HEK293 (cell line): ENCODE data around the gene DLX6.

Experiments
- CTCF ChIA-PET: fragments of 350-600 bp; formaldehyde crosslinking; extraction: SDS; loops from one replicate; lab custom pipeline; 2021; ENCODE audit warnings: antibody characterized with exemption; lab: Yijun Ruan, JAX
- POLR2A ChIA-PET: fragments of 300-600 bp; formaldehyde crosslinking; extraction: SDS; loops from one replicate; lab custom pipeline; 2020; ENCODE audit warnings: antibody characterized with exemption, inconsistent platforms; lab: Yijun Ruan, JAX
- H3K27ac ChIP-seq: fragments of 200-500 bp; sonication (Bioruptor generic); 2 replicates; pipeline ENCODE4 v1.5.1; 2014; ENCODE audit warnings: low read depth, low read length, control low read depth, inconsistent platforms; ENCODE audit errors: extremely low read depth
- H3K36me3 ChIP-seq, 2 experiments: fragments of 200-500 bp in 1 of 2; sonication (Bioruptor generic) in 1 of 2; 1 replicate in 1 of 2; 2 replicates in 1 of 2; pipeline ENCODE4 v1.5.1; 2014 to 2017; ENCODE audit warnings: inconsistent platforms in 2 of 2, low read length in 2 of 2; ENCODE audit not compliant: control insufficient read depth in 2 of 2, insufficient read depth in 1 of 2
- H3K4me1 ChIP-seq: fragments of 200-500 bp; sonication (Bioruptor generic); 2 replicates; pipeline ENCODE4 v1.5.1; 2014; ENCODE audit warnings: mild to moderate bottlenecking, low read length, inconsistent platforms; ENCODE audit not compliant: control insufficient read depth, insufficient read depth
- H3K4me3 ChIP-seq: 2 replicates; pipeline ENCODE4 v1.5.1; 2011; ENCODE audit warnings: low read depth, mild to moderate bottlenecking, control low read depth, low read length, moderate library complexity
- H3K9me3 ChIP-seq: fragments of 200-500 bp; sonication (Bioruptor generic); 2 replicates; pipeline ENCODE4 v1.5.1; 2014; ENCODE audit warnings: low read depth, low read length, inconsistent platforms; ENCODE audit not compliant: control insufficient read depth, insufficient read depth
- EGR2 ChIP-seq: fragments of 450-650 bp; formaldehyde crosslinking; IDR thresholded peaks from 2 replicates; pipeline ENCODE4 v1.5.1; 2016; ENCODE audit warnings: low read depth, missing biosample characterization, missing genetic modification characterization
- ELK4 ChIP-seq: IDR thresholded peaks from 2 replicates; pipeline ENCODE4 v1.6.1; 2011; ENCODE audit warnings: mild to moderate bottlenecking, low read depth, low read length, borderline replicate concordance
- MZF1 ChIP-seq: fragments of 450-650 bp; formaldehyde crosslinking; IDR thresholded peaks from 2 replicates; pipeline ENCODE4 v1.5.1; 2017; ENCODE audit warnings: missing biosample characterization, missing genetic modification characterization, borderline replicate concordance
- SALL2 ChIP-seq: fragments of 450-650 bp; formaldehyde crosslinking; IDR thresholded peaks from 2 replicates; pipeline ENCODE4 v1.5.0; 2017; ENCODE audit warnings: missing biosample characterization, mild to moderate bottlenecking, missing genetic modification characterization, borderline replicate concordance
- SP2 ChIP-seq: fragments of 450-650 bp; formaldehyde crosslinking; IDR thresholded peaks from 2 replicates; pipeline ENCODE4 v1.5.1; 2016; ENCODE audit warnings: missing biosample characterization, missing genetic modification characterization
- SP7 ChIP-seq: fragments of 450-650 bp; formaldehyde crosslinking; IDR thresholded peaks from 2 replicates; pipeline ENCODE4 v1.5.1; 2016; ENCODE audit warnings: missing biosample characterization, missing genetic modification characterization
- ZBTB26 ChIP-seq: fragments of 450-650 bp; formaldehyde crosslinking; optimal IDR thresholded peaks from 2 replicates; pipeline ENCODE3; 2016; ENCODE audit warnings: missing biosample characterization, mild to moderate bottlenecking, missing genetic modification characterization
- ZBTB48 ChIP-seq: fragments of 450-650 bp; formaldehyde crosslinking; IDR thresholded peaks from 2 replicates; pipeline ENCODE4 v1.5.1; 2016; ENCODE audit warnings: missing biosample characterization, missing genetic modification characterization
- ZEB2 ChIP-seq: fragments of 450-650 bp; formaldehyde crosslinking; IDR thresholded peaks from 2 replicates; pipeline ENCODE4 v1.5.1; 2016; ENCODE audit warnings: missing biosample characterization, missing genetic modification characterization
- ZFP3 ChIP-seq: fragments of 450-650 bp; formaldehyde crosslinking; IDR thresholded peaks from 2 replicates; pipeline ENCODE4 v1.5.1; 2016; ENCODE audit warnings: low read depth, missing biosample characterization, missing genetic modification characterization
- ZFP37 ChIP-seq: fragments of 450-650 bp; formaldehyde crosslinking; IDR thresholded peaks from 2 replicates; pipeline ENCODE4 v1.5.1; 2016; ENCODE audit warnings: missing biosample characterization, missing genetic modification characterization
- ZFP69B ChIP-seq: fragments of 450-650 bp; formaldehyde crosslinking; IDR thresholded peaks from 2 replicates; pipeline ENCODE4 v1.5.1; 2016; ENCODE audit warnings: missing biosample characterization, missing genetic modification characterization
- ZNF2 ChIP-seq: fragments of 450-650 bp; formaldehyde crosslinking; IDR thresholded peaks from 2 replicates; pipeline ENCODE4 v1.5.1; 2016; ENCODE audit warnings: missing biosample characterization, missing genetic modification characterization
- ZNF26 ChIP-seq: fragments of 450-650 bp; formaldehyde crosslinking; IDR thresholded peaks from 2 replicates; pipeline ENCODE4 v1.5.1; 2016; ENCODE audit warnings: missing biosample characterization, missing genetic modification characterization
- ZNF350 ChIP-seq: fragments of 450-650 bp; formaldehyde crosslinking; IDR thresholded peaks from 2 replicates; pipeline ENCODE4 v1.5.0; 2017; ENCODE audit warnings: missing biosample characterization, mild to moderate bottlenecking, missing genetic modification characterization
- ZNF501 ChIP-seq: fragments of 450-650 bp; formaldehyde crosslinking; IDR thresholded peaks from 2 replicates; pipeline ENCODE4 v1.5.1; 2016; ENCODE audit warnings: missing biosample characterization, missing genetic modification characterization
- ZNF548 ChIP-seq: fragments of 450-650 bp; formaldehyde crosslinking; IDR thresholded peaks from 2 replicates; pipeline ENCODE4 v1.5.1; 2016; ENCODE audit warnings: missing biosample characterization, missing genetic modification characterization
- ZNF596 ChIP-seq: fragments of 450-650 bp; IDR thresholded peaks from 2 replicates; pipeline ENCODE4 v1.5.0; 2018; ENCODE audit warnings: missing biosample characterization, mild to moderate bottlenecking, missing genetic modification characterization, moderate library complexity
- ZNF610 ChIP-seq: fragments of 450-650 bp; formaldehyde crosslinking; IDR thresholded peaks from 2 replicates; pipeline ENCODE4 v1.5.1; 2016; ENCODE audit warnings: missing biosample characterization, missing genetic modification characterization, borderline replicate concordance
- ZSCAN23 ChIP-seq: fragments of 450-650 bp; formaldehyde crosslinking; IDR thresholded peaks from 2 replicates; pipeline ENCODE4 v1.5.1; 2016; ENCODE audit warnings: missing biosample characterization, missing genetic modification characterization
- TF ChIP-seq, protein P1 (sequence below): fragments of 450-650 bp; formaldehyde crosslinking; IDR thresholded peaks from 2 replicates; pipeline ENCODE4 v1.5.1; 2016; ENCODE audit warnings: missing biosample characterization, missing genetic modification characterization
- TF ChIP-seq, protein P2 (sequence below): fragments of 450-650 bp; formaldehyde crosslinking; IDR thresholded peaks from 2 replicates; pipeline ENCODE4 v1.5.1; 2017; ENCODE audit warnings: missing biosample characterization, missing genetic modification characterization
- TF ChIP-seq, protein P3 (sequence below): fragments of 450-650 bp; formaldehyde crosslinking; IDR thresholded peaks from 2 replicates; pipeline ENCODE4 v1.5.1; 2016; ENCODE audit warnings: missing biosample characterization, missing genetic modification characterization, low read depth

Gene DLX6

DNA sequence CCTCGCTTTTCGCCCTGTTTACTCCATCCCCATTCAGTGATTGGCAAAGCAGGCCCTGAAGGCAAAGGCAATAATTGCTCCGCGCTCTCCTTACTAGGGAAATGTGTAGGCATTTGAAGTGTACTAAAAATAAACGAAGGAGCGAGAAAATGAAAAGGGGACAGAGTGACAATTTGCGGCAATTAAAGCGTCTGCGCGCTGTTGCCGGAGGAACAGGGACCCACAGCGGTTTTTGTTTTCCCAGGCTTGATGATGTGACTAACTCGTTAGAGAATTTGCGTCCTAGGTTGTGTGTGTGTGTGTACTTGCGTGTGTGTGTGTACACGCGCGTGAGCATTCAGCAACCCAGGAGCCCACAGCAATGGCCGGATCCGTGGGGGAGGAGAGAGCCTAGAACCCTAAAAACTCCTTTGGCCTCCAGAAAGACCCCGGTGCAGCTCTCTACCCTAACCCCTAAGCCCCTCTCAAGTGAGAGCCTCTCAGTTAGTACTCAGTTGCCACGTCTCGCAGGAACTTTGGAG lies 7.8 kb upstream of the DLX6 start:
- Histone ChIP-seq H3K9me3 (no peaks in the 10 kb centered on the region), H3K36me3 (no peaks in the 10 kb centered on the region), H3K27ac (no peak overlapping the region), H3K4me3 (no peak overlapping the region), H3K4me1 (no peaks in the 10 kb centered on the region)
- POLR2A ChIA-PET: no interaction called here
- CTCF ChIA-PET: no interaction called here
- TF ChIP-seq ZNF2 (tag by site-specific recombination): no peak
- no peak for TF ChIP-seq ZNF596 (tag by site-specific recombination)
- no peak for TF ChIP-seq ZFP3 (tag by site-specific recombination)
- TF ChIP-seq SP7 (tag by site-specific recombination): no peak
- TF ChIP-seq ZNF26 (tag by site-specific recombination): no peak
- no peak for TF ChIP-seq ZEB2
- no peak for TF ChIP-seq SALL2 (tag by site-specific recombination)

- CTCF ChIA-PET: no interaction called here
- TF ChIP-seq MZF1 (tag by site-specific recombination) (no peak), ZFP37 (tag by site-specific recombination) (no peak), ZNF548 (tag by site-specific recombination) (no peak), ZFP69B (tag by site-specific recombination) (no peak), ZBTB48 (tag by site-specific recombination) (no peak), ZSCAN23 (tag by site-specific recombination) (no peak), ZNF501 (tag by site-specific recombination) (no peak), ZNF596 (tag by site-specific recombination) (no peak), ZNF610 (tag by site-specific recombination) (no peak), ZBTB26 (tag by site-specific recombination) (no peak), SP2 (no peak), EGR2 (tag by site-specific recombination) (no peak), ELK4 (no peak), ZNF350 (tag by site-specific recombination) (no peak)
- TF ChIP-seq, protein P1, sequence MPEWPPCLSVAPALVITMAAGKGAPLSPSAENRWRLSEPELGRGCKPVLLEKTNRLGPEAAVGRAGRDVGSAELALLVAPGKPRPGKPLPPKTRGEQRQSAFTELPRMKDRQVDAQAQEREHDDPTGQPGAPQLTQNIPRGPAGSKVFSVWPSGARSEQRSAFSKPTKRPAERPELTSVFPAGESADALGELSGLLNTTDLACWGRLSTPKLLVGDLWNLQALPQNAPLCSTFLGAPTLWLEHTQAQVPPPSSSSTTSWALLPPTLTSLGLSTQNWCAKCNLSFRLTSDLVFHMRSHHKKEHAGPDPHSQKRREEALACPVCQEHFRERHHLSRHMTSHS (tag by site-specific recombination): no peak
- TF ChIP-seq, protein P2, sequence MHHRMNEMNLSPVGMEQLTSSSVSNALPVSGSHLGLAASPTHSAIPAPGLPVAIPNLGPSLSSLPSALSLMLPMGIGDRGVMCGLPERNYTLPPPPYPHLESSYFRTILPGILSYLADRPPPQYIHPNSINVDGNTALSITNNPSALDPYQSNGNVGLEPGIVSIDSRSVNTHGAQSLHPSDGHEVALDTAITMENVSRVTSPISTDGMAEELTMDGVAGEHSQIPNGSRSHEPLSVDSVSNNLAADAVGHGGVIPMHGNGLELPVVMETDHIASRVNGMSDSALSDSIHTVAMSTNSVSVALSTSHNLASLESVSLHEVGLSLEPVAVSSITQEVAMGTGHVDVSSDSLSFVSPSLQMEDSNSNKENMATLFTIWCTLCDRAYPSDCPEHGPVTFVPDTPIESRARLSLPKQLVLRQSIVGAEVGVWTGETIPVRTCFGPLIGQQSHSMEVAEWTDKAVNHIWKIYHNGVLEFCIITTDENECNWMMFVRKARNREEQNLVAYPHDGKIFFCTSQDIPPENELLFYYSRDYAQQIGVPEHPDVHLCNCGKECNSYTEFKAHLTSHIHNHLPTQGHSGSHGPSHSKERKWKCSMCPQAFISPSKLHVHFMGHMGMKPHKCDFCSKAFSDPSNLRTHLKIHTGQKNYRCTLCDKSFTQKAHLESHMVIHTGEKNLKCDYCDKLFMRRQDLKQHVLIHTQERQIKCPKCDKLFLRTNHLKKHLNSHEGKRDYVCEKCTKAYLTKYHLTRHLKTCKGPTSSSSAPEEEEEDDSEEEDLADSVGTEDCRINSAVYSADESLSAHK: no peak
- TF ChIP-seq, protein P3, sequence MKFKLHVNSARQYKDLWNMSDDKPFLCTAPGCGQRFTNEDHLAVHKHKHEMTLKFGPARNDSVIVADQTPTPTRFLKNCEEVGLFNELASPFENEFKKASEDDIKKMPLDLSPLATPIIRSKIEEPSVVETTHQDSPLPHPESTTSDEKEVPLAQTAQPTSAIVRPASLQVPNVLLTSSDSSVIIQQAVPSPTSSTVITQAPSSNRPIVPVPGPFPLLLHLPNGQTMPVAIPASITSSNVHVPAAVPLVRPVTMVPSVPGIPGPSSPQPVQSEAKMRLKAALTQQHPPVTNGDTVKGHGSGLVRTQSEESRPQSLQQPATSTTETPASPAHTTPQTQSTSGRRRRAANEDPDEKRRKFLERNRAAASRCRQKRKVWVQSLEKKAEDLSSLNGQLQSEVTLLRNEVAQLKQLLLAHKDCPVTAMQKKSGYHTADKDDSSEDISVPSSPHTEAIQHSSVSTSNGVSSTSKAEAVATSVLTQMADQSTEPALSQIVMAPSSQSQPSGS (tag by site-specific recombination): no peak
Measured at GRCh38 chr7:96998333-96998732, 7.0 kb upstream of the DLX6 start.

More at GRCh38 chr7:96998333-96998732, 7.0 kb upstream of the DLX6 start:
- no peaks in the 10 kb centered on the region for H3K36me3 ChIP-seq
- no peak overlapping the region for H3K4me3 ChIP-seq
- no peaks in the 10 kb centered on the region for H3K4me1 ChIP-seq
- POLR2A ChIA-PET: no interaction called here
- no peak overlapping the region for H3K27ac ChIP-seq
- H3K9me3 ChIP-seq: no peaks in the 10 kb centered on the region
